A549 (cell line): ENCODE measurements around the gene ABCC2. TPM values are rescaled to one million over a fixed set of nuclear protein-coding genes. Genes with fewer than 3 reads are reported as not detected.

Source experiments
- ATAC-seq, 2 experiments: fragments of 200-7000 bp in 1 of 2; fragments of >200 bp in 1 of 2; cut with Nextera tagmentation in 1 of 2; cut with Tn5 transposase in 1 of 2; 3 replicates each; pipeline versions ENCODE4 v1.8.0 to v1.9.1; 2018 to 2020; ENCODE audit warnings: mild to moderate bottlenecking in 1 of 2, moderate library complexity in 1 of 2
- CTCF ChIA-PET: fragments of 300-600 bp; sonication (Branson Sonifier 250); formaldehyde crosslinking; extraction: SDS; loops from one replicate; lab custom pipeline; 2021; ENCODE audit warnings: antibody characterized with exemption, inconsistent platforms; lab: Yijun Ruan, JAX
- POLR2A ChIA-PET: fragments of 350-600 bp; formaldehyde crosslinking; extraction: SDS; loops from one replicate; lab custom pipeline; 2021; ENCODE audit warnings: antibody characterized with exemption, inconsistent platforms; lab: Yijun Ruan, JAX
- DNase-seq, 2 experiments: peaks; one replicate each; pipeline versions ENCODE4 v3.0.0 to v3.0.0-alpha.2; 2011 to 2016; ENCODE audit warnings: low read depth in 1 of 2, low spot score in 1 of 2
- FAIRE-seq: peaks from 2 replicates; lab custom pipeline; 2011; peaks lifted over from hg19 to GRCh38; lab: Jason Lieb, UNC
- H3K27ac ChIP-seq, 2 experiments: fragments of >200 bp; sonication (Bioruptor Twin); formaldehyde crosslinking; 3 replicates each; pipeline ENCODE4 v1.5.1; 2016 to 2017
- H3K4me1 ChIP-seq: fragments of >200 bp; sonication (Bioruptor Twin); formaldehyde crosslinking; 3 replicates; pipeline ENCODE4 v1.6.1; 2016
- H3K4me2 ChIP-seq: fragments of >200 bp; sonication (Bioruptor Twin); formaldehyde crosslinking; 3 replicates; pipeline ENCODE4 v1.6.1; 2016
- H3K4me3 ChIP-seq: fragments of >200 bp; sonication (Bioruptor Twin); formaldehyde crosslinking; 3 replicates; pipeline ENCODE4 v1.5.1; 2016
- H3K9me3 ChIP-seq: fragments of >200 bp; sonication (Bioruptor Twin); formaldehyde crosslinking; 3 replicates; pipeline ENCODE4 v1.6.1; 2016
- CBX8 ChIP-seq: fragments of 200-600 bp; sonication (generic); IDR thresholded peaks from 2 replicates; pipeline ENCODE4 v1.6.1; 2016
- EHF ChIP-seq: fragments of 250-450 bp; sonication (Bioruptor Pico); IDR thresholded peaks from 2 replicates; pipeline ENCODE4 v1.5.0; 2020; ENCODE audit warnings: mild to moderate bottlenecking
- FOSL2 ChIP-seq, 2 experiments: fragments of 450-650 bp in 1 of 2; fragments of >200 bp in 1 of 2; sonication (Bioruptor Twin) in 1 of 2; formaldehyde crosslinking; IDR thresholded peaks; 2 replicates each; pipeline versions ENCODE4 v1.5.0 to v1.6.1; 2016 to 2020; ENCODE audit warnings: mild to moderate bottlenecking in 1 of 2, moderate library complexity in 1 of 2
- GATA3 ChIP-seq: IDR thresholded peaks from 2 replicates; pipeline ENCODE4 v1.6.1; 2012; ENCODE audit warnings: borderline replicate concordance
- HOXB5 ChIP-seq: fragments of 250-450 bp; sonication (Bioruptor Pico); IDR thresholded peaks from 2 replicates; pipeline ENCODE4 v1.5.0; 2020; ENCODE audit warnings: mild to moderate bottlenecking, moderate library complexity
- JUN ChIP-seq, 2 experiments: fragments of >200 bp; sonication (Bioruptor Twin); formaldehyde crosslinking; IDR thresholded peaks; 2 replicates in 1 of 2; 3 replicates in 1 of 2; pipeline ENCODE4 v1.6.1; 2016 to 2017
- JUNB ChIP-seq: fragments of >200 bp; sonication (Bioruptor Twin); formaldehyde crosslinking; IDR thresholded peaks from 2 replicates; pipeline ENCODE4 v1.6.1; 2016
- KDM5A ChIP-seq: fragments of 200-600 bp; sonication (generic); IDR thresholded peaks from 2 replicates; pipeline ENCODE4 v1.6.1; 2016; ENCODE audit warnings: antibody characterized with exemption, mild to moderate bottlenecking
- MAX ChIP-seq: IDR thresholded peaks from 2 replicates; pipeline ENCODE4 v1.6.1; 2012
- NFE2L2 ChIP-seq: fragments of 150-350 bp; conservative IDR thresholded peaks from 2 replicates; pipeline ENCODE4 v1.6.1; 2014; ENCODE audit warnings: low read length
- NPAS2 ChIP-seq: fragments of 250-450 bp; sonication (Bioruptor Pico); IDR thresholded peaks from 2 replicates; pipeline ENCODE4 v1.8.0; 2022; ENCODE audit warnings: mild to moderate bottlenecking, moderate library complexity, borderline replicate concordance
- PHF8 ChIP-seq: fragments of 200-600 bp; sonication (generic); IDR thresholded peaks from 2 replicates; pipeline ENCODE4 v1.6.1; 2016; ENCODE audit warnings: low read depth, mild to moderate bottlenecking, antibody characterized with exemption, moderate library complexity, borderline replicate concordance
- POLR2A ChIP-seq: IDR thresholded peaks from 2 replicates; pipeline ENCODE4 v1.6.1; 2012; ENCODE audit warnings: mild to moderate bottlenecking, low read length
- RFX5 ChIP-seq: fragments of 450-650 bp; IDR thresholded peaks from 2 replicates; pipeline ENCODE4 v1.7.1; 2014; ENCODE audit warnings: antibody characterized with exemption, mild to moderate bottlenecking, moderate library complexity
- TFCP2L1 ChIP-seq: fragments of 250-450 bp; sonication (Bioruptor Pico); IDR thresholded peaks from 2 replicates; pipeline ENCODE4 v1.5.0; 2021; ENCODE audit warnings: mild to moderate bottlenecking
- TP53 ChIP-seq: fragments of 250-450 bp; sonication (Bioruptor Pico); IDR thresholded peaks from 2 replicates; pipeline ENCODE4 v1.5.0; 2021; ENCODE audit warnings: mild to moderate bottlenecking, moderate library complexity
- ZFP36 ChIP-seq: fragments of 450-650 bp; IDR thresholded peaks from 2 replicates; pipeline ENCODE4 v1.6.1; 2014; ENCODE audit warnings: borderline replicate concordance; ENCODE audit not compliant: partially characterized antibody
- WGBS: methylation state at CpG from one replicate; pipeline ENCODE4 v1.1.6; 2017; ENCODE audit errors: missing lambda C conversion rate; 5-methylcytosine and 5-hydroxymethylcytosine counted together
- polyA plus RNA-seq, 4 experiments: library from polyadenylated mRNA; depleted of rRNA in 3 of 4; stranded (reverse); fragments of >200 nt; fragmentation: RNase III in 1 of 4; extraction: RNeasy Plus Mini Kit Qiagen cat#74134 plus additional on column Dnase treatment in 1 of 4; gene quantifications; 2 replicates in 3 of 4; 3 replicates in 1 of 4; pipeline ENCODE4 v1.2.3, GENCODE V29; 2011 to 2017
- TF ChIP-seq, protein P1 (sequence below): fragments of >200 bp; sonication (Bioruptor Twin); formaldehyde crosslinking; IDR thresholded peaks from 3 replicates; pipeline ENCODE4 v1.5.1; 2016
- TF ChIP-seq, protein P2 (sequence below): fragments of 250-450 bp; sonication (Bioruptor Pico); IDR thresholded peaks from 2 replicates; pipeline ENCODE4 v1.5.0; 2021; ENCODE audit warnings: mild to moderate bottlenecking, moderate library complexity, borderline replicate concordance
- TF ChIP-seq, protein P3 (sequence below): fragments of >200 bp; sonication (Bioruptor Twin); formaldehyde crosslinking; IDR thresholded peaks from 2 replicates; pipeline ENCODE4 v1.6.1; 2016

ABCC2 gene
- polyA plus RNA-seq, 2 of the 4 experiments (the other 2 are of a cell fraction): 192 to 369 TPM

- POLR2A ChIA-PET: no interaction called here
- DNase-seq: peak in 1 of 2 experiments; percentile 26
- CTCF ChIA-PET: interaction anchor here (2.7 to 2.8 kb wide), 2 partner anchors 27 to 173 kb away, joined by 7 to 12 read pairs; no protein-coding TSS in a partner anchor
- H3K27ac ChIP-seq: no peak overlapping the region
- ATAC-seq: peak; percentile 41 to 61; a peak in 3 of 6 replicates
- H3K4me1 ChIP-seq: no peaks in the 10 kb centered on the region
- FAIRE-seq: no peak
- 54% methylated on average over 5 of the region's 5 CpGs for WGBS
- no peak overlapping the region for H3K4me3 ChIP-seq
- TF ChIP-seq, protein P1, sequence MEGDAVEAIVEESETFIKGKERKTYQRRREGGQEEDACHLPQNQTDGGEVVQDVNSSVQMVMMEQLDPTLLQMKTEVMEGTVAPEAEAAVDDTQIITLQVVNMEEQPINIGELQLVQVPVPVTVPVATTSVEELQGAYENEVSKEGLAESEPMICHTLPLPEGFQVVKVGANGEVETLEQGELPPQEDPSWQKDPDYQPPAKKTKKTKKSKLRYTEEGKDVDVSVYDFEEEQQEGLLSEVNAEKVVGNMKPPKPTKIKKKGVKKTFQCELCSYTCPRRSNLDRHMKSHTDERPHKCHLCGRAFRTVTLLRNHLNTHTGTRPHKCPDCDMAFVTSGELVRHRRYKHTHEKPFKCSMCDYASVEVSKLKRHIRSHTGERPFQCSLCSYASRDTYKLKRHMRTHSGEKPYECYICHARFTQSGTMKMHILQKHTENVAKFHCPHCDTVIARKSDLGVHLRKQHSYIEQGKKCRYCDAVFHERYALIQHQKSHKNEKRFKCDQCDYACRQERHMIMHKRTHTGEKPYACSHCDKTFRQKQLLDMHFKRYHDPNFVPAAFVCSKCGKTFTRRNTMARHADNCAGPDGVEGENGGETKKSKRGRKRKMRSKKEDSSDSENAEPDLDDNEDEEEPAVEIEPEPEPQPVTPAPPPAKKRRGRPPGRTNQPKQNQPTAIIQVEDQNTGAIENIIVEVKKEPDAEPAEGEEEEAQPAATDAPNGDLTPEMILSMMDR: no peak
- TF ChIP-seq FOSL2 (IDR thresholded peaks at IDR 0.05): no peak
- 0 out of 2 replicates have a peak, but pooled peaks have one; percentile 39 for TF ChIP-seq FOSL2 (CRISPR knock-in tag; IDR thresholded peaks at IDR 0.05)
- TF ChIP-seq, protein P2, sequence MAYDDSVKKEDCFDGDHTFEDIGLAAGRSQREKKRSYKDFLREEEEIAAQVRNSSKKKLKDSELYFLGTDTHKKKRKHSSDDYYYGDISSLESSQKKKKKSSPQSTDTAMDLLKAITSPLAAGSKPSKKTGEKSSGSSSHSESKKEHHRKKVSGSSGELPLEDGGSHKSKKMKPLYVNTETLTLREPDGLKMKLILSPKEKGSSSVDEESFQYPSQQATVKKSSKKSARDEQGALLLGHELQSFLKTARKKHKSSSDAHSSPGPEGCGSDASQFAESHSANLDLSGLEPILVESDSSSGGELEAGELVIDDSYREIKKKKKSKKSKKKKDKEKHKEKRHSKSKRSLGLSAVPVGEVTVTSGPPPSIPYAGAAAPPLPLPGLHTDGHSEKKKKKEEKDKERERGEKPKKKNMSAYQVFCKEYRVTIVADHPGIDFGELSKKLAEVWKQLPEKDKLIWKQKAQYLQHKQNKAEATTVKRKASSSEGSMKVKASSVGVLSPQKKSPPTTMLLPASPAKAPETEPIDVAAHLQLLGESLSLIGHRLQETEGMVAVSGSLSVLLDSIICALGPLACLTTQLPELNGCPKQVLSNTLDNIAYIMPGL: no peak
- TF ChIP-seq, all 56 proteins: peak for 1
- 0 out of 3 replicates have a peak overlapping the region, but pooled peaks have one; percentile 3 for H3K4me2 ChIP-seq
- H3K9me3 ChIP-seq: no peaks in the 10 kb centered on the region
Measured at GRCh38 chr10:99872367-99873162, 90.1 kb downstream of the ABCC2 start.

GRCh38 chr10:99873846-99874245, 91.4 kb downstream of the ABCC2 start:
- DNase-seq (no peak), FAIRE-seq (no peak), ATAC-seq (peak in 1 of 2 experiments; percentile 7; a peak in 3 of 6 replicates)
- Histone ChIP-seq H3K4me1 (no peaks in the 10 kb centered on the region), H3K9me3 (no peaks in the 10 kb centered on the region), H3K27ac (no peak overlapping the region), H3K4me3 (no peak overlapping the region), H3K4me2 (no peak overlapping the region)
- TF ChIP-seq TFCP2L1 (CRISPR knock-in tag): no peak
- no peak for TF ChIP-seq GATA3
- no peak for TF ChIP-seq PHF8
- POLR2A ChIA-PET: no interaction called here
- 94% methylated on average over 5 of the region's 5 CpGs for WGBS
- CTCF ChIA-PET: interaction anchor here (1.0 to 6.1 kb wide), 3 partner anchors 21 to 172 kb away, joined by 3 to 30 read pairs (median 12); no protein-coding TSS in a partner anchor

DNA sequence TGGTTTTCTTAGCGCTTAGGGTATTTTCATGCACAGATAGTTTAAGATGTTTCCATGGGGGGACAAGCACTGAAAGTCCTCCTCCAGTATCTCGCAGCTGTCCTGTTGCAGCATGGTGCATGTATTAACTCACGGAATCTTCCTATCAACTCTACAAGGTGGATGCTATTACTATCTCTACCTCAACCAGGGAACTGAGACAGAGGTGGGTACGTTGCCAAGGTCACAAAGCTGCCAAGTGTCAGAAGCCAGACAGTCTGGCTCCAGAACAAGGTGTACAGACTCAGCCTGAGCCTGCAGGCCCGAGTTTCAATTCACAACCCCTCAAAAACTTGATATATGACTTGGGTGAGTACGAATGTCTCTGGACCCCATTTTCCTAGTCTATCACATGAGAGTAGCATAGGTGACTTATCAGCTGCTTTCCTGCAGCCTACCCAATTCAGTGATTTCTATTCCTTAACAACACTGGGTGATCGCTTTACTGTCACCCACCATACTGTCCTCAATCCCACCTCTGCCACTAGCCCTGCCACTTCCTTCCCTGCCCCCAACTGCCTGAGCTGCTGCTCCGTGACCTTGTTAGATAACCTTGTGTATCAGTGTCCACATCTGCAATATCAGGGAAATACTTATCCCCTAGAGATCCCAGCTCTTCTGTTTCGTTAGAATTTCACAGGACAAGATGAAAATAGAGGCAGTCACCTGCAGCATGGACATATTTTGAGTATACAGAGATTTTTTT, 92.1 kb downstream of the ABCC2 start:
- Histone ChIP-seq H3K4me2 (no peak overlapping the region), H3K4me1 (no peaks in the 10 kb centered on the region), H3K27ac (no peak overlapping the region), H3K9me3 (no peaks in the 10 kb centered on the region), H3K4me3 (no peak overlapping the region)
- ATAC-seq: no peak
- ChIA-PET POLR2A (interaction anchor here (0.7 kb wide), 1 partner anchor 65 kb away, joined by 6 read pairs; no protein-coding TSS in a partner anchor), CTCF (interaction anchor here (1.0 to 6.1 kb wide), 5 partner anchors 12 to 171 kb away, joined by 3 to 30 read pairs (median 4); no protein-coding TSS in a partner anchor)
- DNase-seq: no peak
- TF ChIP-seq HOXB5 (CRISPR knock-in tag): no peak
- TF ChIP-seq, protein P3, sequence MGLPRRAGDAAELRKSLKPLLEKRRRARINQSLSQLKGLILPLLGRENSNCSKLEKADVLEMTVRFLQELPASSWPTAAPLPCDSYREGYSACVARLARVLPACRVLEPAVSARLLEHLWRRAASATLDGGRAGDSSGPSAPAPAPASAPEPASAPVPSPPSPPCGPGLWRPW: no peak
- no peak for TF ChIP-seq ZFP36
- TF ChIP-seq CBX8: no peak
- TF ChIP-seq NFE2L2: no peak
- TF ChIP-seq POLR2A: no peak
- TF ChIP-seq NPAS2: no peak
- no peak for TF ChIP-seq JUNB
- no peak for TF ChIP-seq EHF
- TF ChIP-seq, protein P1: no peak
- no peak for TF ChIP-seq RFX5
- no peak for TF ChIP-seq PHF8
- no peak for TF ChIP-seq KDM5A
- no peak for TF ChIP-seq JUN (IDR thresholded peaks at IDR 0.05)
- no peak for TF ChIP-seq FOSL2 (IDR thresholded peaks at IDR 0.05)
- no peak for TF ChIP-seq FOSL2 (CRISPR knock-in tag; IDR thresholded peaks at IDR 0.05)
- no peak for TF ChIP-seq MAX
- no peak for TF ChIP-seq TP53 (CRISPR knock-in tag)
- 88% methylated on average over 9 of the region's 9 CpGs for WGBS
- no peak for FAIRE-seq
